GM10248 (cell line): ENCODE data around the gene COL16A1.

ENCODE experiments used
- CTCF ChIA-PET: fragments of 300-600 bp; sonication (Branson Sonifier 250); formaldehyde crosslinking; extraction: SDS; loops from one replicate; lab custom pipeline; 2021; ENCODE audit warnings: antibody characterized with exemption; lab: Yijun Ruan, JAX
- POLR2A ChIA-PET: fragments of 350-650 bp; sonication (Branson Sonifier 250); formaldehyde crosslinking; extraction: SDS; loops from one replicate; lab custom pipeline; 2020; ENCODE audit warnings: antibody characterized with exemption; lab: Yijun Ruan, JAX
- DNase-seq: peaks from one replicate; pipeline ENCODE4 v3.0.0; 2012; ENCODE audit errors: extremely low spot score
- TF ChIP-seq, protein P1 (sequence below): IDR thresholded peaks from 2 replicates; pipeline ENCODE4 v1.5.1; 2012; ENCODE audit warnings: mild to moderate bottlenecking, low read depth; ENCODE audit errors: extremely low read depth, missing control alignments, control extremely low read depth

COL16A1 gene

DNA sequence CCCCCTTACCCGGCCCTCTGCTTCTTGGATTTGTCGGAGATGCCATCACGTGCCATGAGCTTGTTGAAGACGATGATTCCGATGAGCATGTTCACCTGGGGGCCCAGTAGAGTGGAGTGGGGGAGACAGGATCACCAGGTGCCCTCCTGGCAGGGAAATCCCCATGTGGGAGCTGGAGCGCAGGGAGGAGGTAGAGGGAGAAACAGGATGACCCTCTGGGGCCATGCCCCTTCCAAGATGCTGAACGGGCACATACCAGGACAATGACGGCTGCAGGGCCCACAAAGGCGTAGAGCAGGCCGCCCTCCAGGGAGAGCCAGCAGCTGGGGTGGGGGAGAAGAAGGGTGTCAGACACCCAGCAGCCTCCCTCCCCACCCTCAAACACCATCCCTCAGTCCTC lies 31.8 kb upstream of the COL16A1 start:
- ChIA-PET POLR2A (no interaction called here), CTCF (interaction anchor here (1.0 to 3.6 kb wide), 4 partner anchors 10 to 54 kb away, joined by 3 to 25 read pairs (median 3); no protein-coding TSS in a partner anchor)
- TF ChIP-seq, protein P1, sequence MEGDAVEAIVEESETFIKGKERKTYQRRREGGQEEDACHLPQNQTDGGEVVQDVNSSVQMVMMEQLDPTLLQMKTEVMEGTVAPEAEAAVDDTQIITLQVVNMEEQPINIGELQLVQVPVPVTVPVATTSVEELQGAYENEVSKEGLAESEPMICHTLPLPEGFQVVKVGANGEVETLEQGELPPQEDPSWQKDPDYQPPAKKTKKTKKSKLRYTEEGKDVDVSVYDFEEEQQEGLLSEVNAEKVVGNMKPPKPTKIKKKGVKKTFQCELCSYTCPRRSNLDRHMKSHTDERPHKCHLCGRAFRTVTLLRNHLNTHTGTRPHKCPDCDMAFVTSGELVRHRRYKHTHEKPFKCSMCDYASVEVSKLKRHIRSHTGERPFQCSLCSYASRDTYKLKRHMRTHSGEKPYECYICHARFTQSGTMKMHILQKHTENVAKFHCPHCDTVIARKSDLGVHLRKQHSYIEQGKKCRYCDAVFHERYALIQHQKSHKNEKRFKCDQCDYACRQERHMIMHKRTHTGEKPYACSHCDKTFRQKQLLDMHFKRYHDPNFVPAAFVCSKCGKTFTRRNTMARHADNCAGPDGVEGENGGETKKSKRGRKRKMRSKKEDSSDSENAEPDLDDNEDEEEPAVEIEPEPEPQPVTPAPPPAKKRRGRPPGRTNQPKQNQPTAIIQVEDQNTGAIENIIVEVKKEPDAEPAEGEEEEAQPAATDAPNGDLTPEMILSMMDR = no peak
- no peak for DNase-seq

DNA sequence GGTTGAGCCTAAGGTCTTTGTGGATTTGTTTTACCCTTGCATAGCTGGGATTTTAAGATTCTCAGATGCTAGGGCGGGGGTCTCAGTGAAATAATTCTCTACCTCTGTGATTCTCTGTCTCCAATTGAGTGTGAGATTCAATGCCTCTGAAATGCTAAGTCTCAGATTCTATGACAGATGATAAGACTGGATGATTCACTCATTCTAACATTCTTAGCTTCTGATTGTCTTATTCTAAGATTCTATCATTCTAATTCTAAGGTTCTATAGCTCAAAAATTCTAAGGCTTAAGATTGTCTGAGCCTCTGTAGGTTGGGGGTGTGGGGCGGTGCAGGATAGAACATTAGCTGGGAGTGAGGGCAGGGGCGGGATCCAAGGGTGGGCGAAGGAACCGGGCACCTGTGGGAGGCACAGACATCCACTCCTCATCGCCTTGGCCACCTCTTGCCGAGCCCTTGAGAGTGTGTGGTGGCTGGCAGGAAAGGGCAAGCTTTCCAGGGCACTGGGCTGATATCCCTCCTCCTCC lies 30.8 kb upstream of the COL16A1 start:
- TF ChIP-seq, protein P1 = no peak
- ChIA-PET POLR2A (no interaction called here), CTCF (interaction anchor here (0.9 to 4.8 kb wide), 6 partner anchors 8 to 48 kb away, joined by 3 to 25 read pairs (median 3); no protein-coding TSS in a partner anchor)
- DNase-seq = no peak

- TF ChIP-seq, protein P1 = no peak
- ChIA-PET POLR2A (no interaction called here), CTCF (interaction anchor here (0.9 to 4.8 kb wide), 7 partner anchors 8 to 55 kb away, joined by 3 to 25 read pairs (median 3); no protein-coding TSS in a partner anchor)
- no peak for DNase-seq
Observed at GRCh38 chr1:31733389-31734219, 29.8 kb upstream of the COL16A1 start.

- TF ChIP-seq, protein P1 = no peak
- CTCF ChIA-PET = interaction anchor here (1.6 to 4.8 kb wide), 2 partner anchors 16 to 56 kb away, joined by 4 to 25 read pairs; no protein-coding TSS in a partner anchor
- POLR2A ChIA-PET = no interaction called here
- no peak for DNase-seq
Observed at GRCh38 chr1:31732751-31733289, 29.0 kb upstream of the COL16A1 start.

- TF ChIP-seq, protein P1 = no peak
- no peak for DNase-seq
- CTCF ChIA-PET = interaction anchor here (1.2 to 4.8 kb wide), 3 partner anchors 12 to 57 kb away, joined by 4 to 25 read pairs (median 4); no protein-coding TSS in a partner anchor
- POLR2A ChIA-PET = no interaction called here
Observed at GRCh38 chr1:31732343-31732742, 28.5 kb upstream of the COL16A1 start.

- no peak for DNase-seq
- ChIA-PET CTCF (interaction anchor here (1.2 to 4.8 kb wide), 2 partner anchors 14 kb away, joined by 4 to 25 read pairs; no protein-coding TSS in a partner anchor), POLR2A (no interaction called here)
- TF ChIP-seq, protein P1 = no peak
Observed at GRCh38 chr1:31731049-31731565, 27.3 kb upstream of the COL16A1 start.
